ENCODE measurements around the gene DFFA. TPM values are rescaled to one million over a fixed set of nuclear protein-coding genes. Genes with fewer than 3 reads are reported as not detected.

Gene DFFA
- total RNA-seq, 2 experiments from 2014 or later: 76.7 to 81.8 TPM

DNA sequence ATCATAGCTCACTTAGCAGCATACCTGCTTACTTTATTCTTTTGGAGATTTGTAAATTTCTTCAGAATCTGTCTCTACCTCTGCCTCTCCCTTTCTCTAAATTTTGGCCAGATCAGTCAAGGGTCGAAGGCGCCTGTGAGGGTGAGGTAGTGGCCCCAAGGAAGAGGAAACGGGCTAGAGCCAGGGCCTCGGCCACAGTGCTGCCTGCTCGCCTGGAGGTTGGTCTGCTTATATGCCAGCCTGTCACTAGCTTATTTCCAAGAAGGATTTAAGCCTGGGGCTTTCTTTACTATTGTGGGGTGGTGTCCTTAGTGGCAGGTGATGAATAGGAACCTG, 22.1 kb upstream of the DFFA start:
- H3K27ac Mint-ChIP-seq: peak overlapping the region; percentile 92
- H3K36me3 Mint-ChIP-seq (ENCODE audit: low read depth): peaks cover 7% of the 10 kb centered on the region
- DNase-seq (no peak), ATAC-seq (no peak)
- CTCF ChIA-PET: interaction anchor here (0.6 to 11.4 kb wide), 49 partner anchors 9 to 448 kb away, joined by 3 to 202 read pairs (median 5); partner anchors contain the start of genes CENPS, DFFA, PEX14 and PGD
- intact Hi-C loops (cut with micrococcal nuclease): loop anchor here (10.0 kb wide), 1 partner anchor 60 kb away; the partner anchor contains the start of gene CENPS
- POLR2A ChIA-PET: interaction anchor here (0.6 to 2.6 kb wide), 4 partner anchors 15 to 132 kb away, joined by 3 to 15 read pairs (median 8); partner anchors contain the start of gene PEX14
- TF ChIP-seq, protein P1, sequence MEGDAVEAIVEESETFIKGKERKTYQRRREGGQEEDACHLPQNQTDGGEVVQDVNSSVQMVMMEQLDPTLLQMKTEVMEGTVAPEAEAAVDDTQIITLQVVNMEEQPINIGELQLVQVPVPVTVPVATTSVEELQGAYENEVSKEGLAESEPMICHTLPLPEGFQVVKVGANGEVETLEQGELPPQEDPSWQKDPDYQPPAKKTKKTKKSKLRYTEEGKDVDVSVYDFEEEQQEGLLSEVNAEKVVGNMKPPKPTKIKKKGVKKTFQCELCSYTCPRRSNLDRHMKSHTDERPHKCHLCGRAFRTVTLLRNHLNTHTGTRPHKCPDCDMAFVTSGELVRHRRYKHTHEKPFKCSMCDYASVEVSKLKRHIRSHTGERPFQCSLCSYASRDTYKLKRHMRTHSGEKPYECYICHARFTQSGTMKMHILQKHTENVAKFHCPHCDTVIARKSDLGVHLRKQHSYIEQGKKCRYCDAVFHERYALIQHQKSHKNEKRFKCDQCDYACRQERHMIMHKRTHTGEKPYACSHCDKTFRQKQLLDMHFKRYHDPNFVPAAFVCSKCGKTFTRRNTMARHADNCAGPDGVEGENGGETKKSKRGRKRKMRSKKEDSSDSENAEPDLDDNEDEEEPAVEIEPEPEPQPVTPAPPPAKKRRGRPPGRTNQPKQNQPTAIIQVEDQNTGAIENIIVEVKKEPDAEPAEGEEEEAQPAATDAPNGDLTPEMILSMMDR (IDR thresholded peaks at IDR 0.05): no peak
- H3K9me3 Mint-ChIP-seq: no peaks in the 10 kb centered on the region
- no peaks in the 10 kb centered on the region for H3K27me3 Mint-ChIP-seq
- peak overlapping the region; percentile 68 for H3K4me3 Mint-ChIP-seq
- H3K4me1 Mint-ChIP-seq (ENCODE audit: low read depth): peaks cover 49% of the 10 kb centered on the region

GRCh38 chr1:10490286-10490970, 18.1 kb upstream of the DFFA start:
- ATAC-seq: no peak
- ChIA-PET POLR2A (interaction anchor here (1.1 kb wide), 1 partner anchor 13 kb away, joined by 3 read pairs; no protein-coding TSS in a partner anchor), CTCF (interaction anchor here (1.1 to 11.4 kb wide), 3 partner anchors 18 to 62 kb away, joined by 3 to 202 read pairs (median 100); partner anchors contain the start of gene CENPS)
- H3K27ac Mint-ChIP-seq: no peak overlapping the region
- no peaks in the 10 kb centered on the region for H3K27me3 Mint-ChIP-seq
- H3K9me3 Mint-ChIP-seq: peaks cover 2% of the 10 kb centered on the region
- TF ChIP-seq, protein P1 (IDR thresholded peaks at IDR 0.05): no peak
- no peak overlapping the region for H3K4me3 Mint-ChIP-seq
- intact Hi-C loops (cut with micrococcal nuclease): loop anchor here (10.0 kb wide), 1 partner anchor 56 kb away; the partner anchor contains the start of gene CENPS
- H3K36me3 Mint-ChIP-seq (ENCODE audit: low read depth): peaks cover 7% of the 10 kb centered on the region
- H3K4me1 Mint-ChIP-seq (ENCODE audit: low read depth): peaks cover 25% of the 10 kb centered on the region
- DNase-seq: no peak

GRCh38 chr1:10489291-10490055, 17.1 kb upstream of the DFFA start:
- DNase-seq (peak; percentile 49), ATAC-seq (peak; percentile 69)
- TF ChIP-seq, protein P1 (IDR thresholded peaks at IDR 0.05): no peak
- Mint-ChIP-seq H3K27ac (peak overlapping the region; percentile 3), H3K4me1 (ENCODE audit: low read depth) (peaks cover 21% of the 10 kb centered on the region), H3K4me3 (no peak overlapping the region), H3K9me3 (peaks cover 2% of the 10 kb centered on the region), H3K36me3 (ENCODE audit: low read depth) (peaks cover 11% of the 10 kb centered on the region), H3K27me3 (no peaks in the 10 kb centered on the region)
- intact Hi-C loops (cut with micrococcal nuclease): loop anchor here (10.0 kb wide), 1 partner anchor 55 kb away; the partner anchor contains the start of gene CENPS
- ChIA-PET CTCF (interaction anchor here (1.1 to 11.4 kb wide), 3 partner anchors 19 to 61 kb away, joined by 3 to 202 read pairs (median 3); no protein-coding TSS in a partner anchor), POLR2A (interaction anchor here (0.7 to 1.0 kb wide), 2 partner anchors 10 to 47 kb away, joined by 3 read pairs; no protein-coding TSS in a partner anchor)

DNA sequence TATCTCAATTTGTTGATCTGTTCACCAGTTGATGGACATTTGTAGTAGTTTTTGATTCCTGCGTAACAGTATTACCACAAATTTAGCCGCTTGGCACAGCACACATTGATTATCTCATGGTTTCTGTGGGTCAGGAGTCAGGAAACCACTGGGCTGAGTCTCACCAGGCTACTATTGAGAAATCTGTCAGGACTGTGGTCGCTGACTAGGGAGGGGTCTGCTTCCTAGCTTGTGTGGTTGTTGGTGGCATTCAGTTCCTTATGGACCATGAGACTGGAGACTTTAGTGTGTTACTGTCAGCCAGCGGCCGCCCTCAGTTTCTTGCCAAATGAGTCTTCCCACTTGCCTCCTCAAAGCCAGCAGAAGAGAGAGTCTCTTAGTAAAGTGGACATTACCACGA, 12.2 kb upstream of the DFFA start:
- ChIA-PET CTCF (interaction anchor here (1.3 to 2.8 kb wide), 3 partner anchors 10 to 54 kb away, joined by 3 to 25 read pairs (median 4); partner anchors contain the start of gene CENPS), POLR2A (no interaction called here)
- Mint-ChIP-seq H3K4me3 (no peak overlapping the region), H3K27me3 (no peaks in the 10 kb centered on the region), H3K4me1 (ENCODE audit: low read depth) (peaks cover 16% of the 10 kb centered on the region), H3K9me3 (peaks cover 2% of the 10 kb centered on the region), H3K27ac (no peak overlapping the region), H3K36me3 (ENCODE audit: low read depth) (peaks cover 13% of the 10 kb centered on the region)
- intact Hi-C loops (cut with micrococcal nuclease): no loop called here
- TF ChIP-seq, protein P1 (IDR thresholded peaks at IDR 0.05): no peak
- DNase-seq (no peak), ATAC-seq (no peak)

Data from activated CD8-positive, alpha-beta T cell treated with anti-CD3 and anti-CD28 coated beads for 36 hours (primary cell).